Vagina (tissue), 2 donors: ENCODE measurements around the gene C10orf62. TPM values are rescaled to one million over a fixed set of nuclear protein-coding genes. Genes with fewer than 3 reads are reported as not detected.

Experiments
- DNase-seq, 2 donors: peaks; one replicate each; pipeline ENCODE4 v3.0.0-alpha.2; 2017; ENCODE audit errors: extremely low spot score in 2 of 2
- H3K27ac ChIP-seq: fragments of 200-600 bp; sonication (generic); one replicate; pipeline ENCODE4 v1.5.1; 2019
- H3K27me3 ChIP-seq: fragments of 200-600 bp; sonication (generic); one replicate; pipeline ENCODE4 v1.5.1; 2019
- H3K36me3 ChIP-seq, 2 donors: fragments of 200-600 bp; sonication (generic); one replicate each; pipeline ENCODE4 v1.5.1; 2017 to 2019
- H3K4me1 ChIP-seq: fragments of 200-600 bp; sonication (generic); one replicate; pipeline ENCODE4 v1.5.1; 2019
- H3K4me3 ChIP-seq, 2 donors: fragments of 200-600 bp; sonication (generic); 1 replicate in 1 of 2; 2 replicates in 1 of 2; pipeline ENCODE4 v1.5.1; 2016 to 2019
- H3K9me3 ChIP-seq: fragments of 200-600 bp; sonication (generic); one replicate; pipeline ENCODE4 v1.5.1; 2019
- CTCF ChIP-seq, 3 experiments: fragments of 450-650 bp in 2 of 3; fragments of 200-600 bp in 1 of 3; sonication (generic) in 1 of 3; IDR thresholded peaks; one replicate each; pipeline ENCODE4 v1.5.1; 2017 to 2019; ENCODE audit warnings: antibody characterized with exemption in 3 of 3, mild to moderate bottlenecking in 2 of 3, moderate library complexity in 2 of 3
- POLR2A ChIP-seq, 2 donors: fragments of 450-650 bp; IDR thresholded peaks; one replicate each; pipeline ENCODE4 v1.6.1; 2017; ENCODE audit warnings: antibody characterized with exemption in 2 of 2, mild to moderate bottlenecking in 2 of 2, moderate library complexity in 2 of 2
- POLR2AphosphoS5 ChIP-seq, 2 donors: sonication (generic); formaldehyde crosslinking; IDR thresholded peaks; one replicate each; pipeline ENCODE4 v1.9.0; 2017; ENCODE audit warnings: antibody characterized with exemption in 2 of 2, mild to moderate bottlenecking in 2 of 2, low read depth in 1 of 2; ENCODE audit not compliant: insufficient read depth in 1 of 2
- intact Hi-C: fragments of 100-400 bp; cut with DNase I; formaldehyde crosslinking; loops from one replicate; pipeline ENCODE4 v1.15.1; 2023
- total RNA-seq: library from RNA; depleted of rRNA; stranded (reverse); fragments of >200 nt; gene quantifications from one replicate; pipeline ENCODE4 v1.2.3, GENCODE V29; 2016

C10orf62 gene
- total RNA-seq, 1 donor from 2014 or later, result not detected

- Histone ChIP-seq H3K4me3 (no peak overlapping the region), H3K36me3 (no peaks in the 10 kb centered on the region), H3K4me1 (peaks cover 57% of the 10 kb centered on the region), H3K9me3 (no peaks in the 10 kb centered on the region), H3K27ac (no peak overlapping the region), H3K27me3 (no peaks in the 10 kb centered on the region)
- intact Hi-C loops, result no loop called here
- no peak for DNase-seq
- TF ChIP-seq POLR2AphosphoS5 (IDR thresholded peaks at IDR 0.05; ENCODE audit: insufficient read depth in 1 of 2, low read depth in 1 of 2), result no peak
- TF ChIP-seq POLR2A (IDR thresholded peaks at IDR 0.05), result no peak
- TF ChIP-seq CTCF (IDR thresholded peaks at IDR 0.05), result no peak
Measured at GRCh38 chr10:97546456-97547270, 42.9 kb upstream of the C10orf62 start.

- Histone ChIP-seq H3K9me3 (no peaks in the 10 kb centered on the region), H3K27me3 (no peaks in the 10 kb centered on the region), H3K27ac (no peak overlapping the region), H3K4me1 (peaks cover 51% of the 10 kb centered on the region), H3K36me3 (no peaks in the 10 kb centered on the region), H3K4me3 (no peak overlapping the region)
- intact Hi-C loops, result no loop called here
- no peak for DNase-seq
- TF ChIP-seq POLR2A (IDR thresholded peaks at IDR 0.05) (no peak), CTCF (IDR thresholded peaks at IDR 0.05) (no peak), POLR2AphosphoS5 (IDR thresholded peaks at IDR 0.05; ENCODE audit: insufficient read depth in 1 of 2, low read depth in 1 of 2) (no peak)
Measured at GRCh38 chr10:97547271-97547600, 42.3 kb upstream of the C10orf62 start.

GRCh38 chr10:97547962-97548361, 41.6 kb upstream of the C10orf62 start:
- Histone ChIP-seq H3K4me3 (no peak overlapping the region), H3K27me3 (no peaks in the 10 kb centered on the region), H3K36me3 (no peaks in the 10 kb centered on the region), H3K4me1 (peaks cover 44% of the 10 kb centered on the region), H3K27ac (no peak overlapping the region), H3K9me3 (no peaks in the 10 kb centered on the region)
- intact Hi-C loops, result no loop called here
- no peak for DNase-seq
- no peak for TF ChIP-seq POLR2AphosphoS5 (IDR thresholded peaks at IDR 0.05; ENCODE audit: insufficient read depth in 1 of 2, low read depth in 1 of 2)
- TF ChIP-seq POLR2A (IDR thresholded peaks at IDR 0.05), result no peak
- TF ChIP-seq CTCF (IDR thresholded peaks at IDR 0.05), result no peak

GRCh38 chr10:97548828-97549455, 40.6 kb upstream of the C10orf62 start:
- H3K27ac ChIP-seq, result peak overlapping the region; percentile 77
- H3K4me3 ChIP-seq, result no peak overlapping the region
- no peaks in the 10 kb centered on the region for H3K36me3 ChIP-seq
- intact Hi-C loops, result no loop called here
- DNase-seq, result no peak
- no peaks in the 10 kb centered on the region for H3K9me3 ChIP-seq
- TF ChIP-seq POLR2AphosphoS5 (IDR thresholded peaks at IDR 0.05; ENCODE audit: insufficient read depth in 1 of 2, low read depth in 1 of 2), result no peak
- TF ChIP-seq CTCF (IDR thresholded peaks at IDR 0.05), result no peak
- TF ChIP-seq POLR2A (IDR thresholded peaks at IDR 0.05), result no peak
- peaks cover 44% of the 10 kb centered on the region for H3K4me1 ChIP-seq
- no peaks in the 10 kb centered on the region for H3K27me3 ChIP-seq
